HG03521 (cell line): Measurements from ENCODE around the gene LIPC.

Experiments used
- ATAC-seq: cut with Tn5 transposase; IDR thresholded peaks from one replicate; pipeline ENCODE4 v1.9.1; 2021; ENCODE audit warnings: mild to moderate bottlenecking, moderate library complexity; ENCODE audit not compliant: unreplicated experiment

LIPC gene

GRCh38 chr15:58433597-58434333 lies 2.0 kb downstream of the LIPC start:
- ATAC-seq: no peak

GRCh38 chr15:58434334-58434875 lies 2.6 kb downstream of the LIPC start:
- no peak for ATAC-seq

GRCh38 chr15:58436552-58436951 lies 4.8 kb downstream of the LIPC start:
- ATAC-seq: no peak

- no peak for ATAC-seq
These were observed 5.8 kb downstream of the LIPC start for GRCh38 chr15:58437531-58438105.

GRCh38 chr15:58438111-58438510 lies 6.3 kb downstream of the LIPC start:
- no peak for ATAC-seq

- no peak for ATAC-seq
These were observed 7.2 kb downstream of the LIPC start for GRCh38 chr15:58438956-58439355.

- ATAC-seq: no peak
These were observed 8.5 kb downstream of the LIPC start for GRCh38 chr15:58440158-58440910.

GRCh38 chr15:58440922-58441321 lies 9.1 kb downstream of the LIPC start:
- ATAC-seq: no peak

- ATAC-seq: no peak
These were observed 9.7 kb downstream of the LIPC start for GRCh38 chr15:58441376-58442070.

GRCh38 chr15:58442122-58442521 lies 10.3 kb downstream of the LIPC start:
- ATAC-seq: no peak

- no peak for ATAC-seq
These were observed 11.5 kb downstream of the LIPC start for GRCh38 chr15:58443308-58443707.

GRCh38 chr15:58444056-58444455 lies 12.3 kb downstream of the LIPC start:
- no peak for ATAC-seq

GRCh38 chr15:58444658-58445332 lies 13.0 kb downstream of the LIPC start:
- ATAC-seq: no peak

- no peak for ATAC-seq
These were observed 14.1 kb downstream of the LIPC start for GRCh38 chr15:58445865-58446264.

- no peak for ATAC-seq
These were observed 14.7 kb downstream of the LIPC start for GRCh38 chr15:58446521-58446920.

- no peak for ATAC-seq
These were observed 15.7 kb downstream of the LIPC start for GRCh38 chr15:58447271-58448010.

GRCh38 chr15:58448331-58448730 lies 16.5 kb downstream of the LIPC start:
- no peak for ATAC-seq

GRCh38 chr15:58448906-58449305 lies 17.1 kb downstream of the LIPC start:
- no peak for ATAC-seq

- ATAC-seq: no peak
These were observed 20.0 kb downstream of the LIPC start for GRCh38 chr15:58451826-58452225.

GRCh38 chr15:58452775-58453174 lies 21.0 kb downstream of the LIPC start:
- no peak for ATAC-seq
